ENCODE data around the gene ERC2. TPM values are rescaled to one million over a fixed set of nuclear protein-coding genes. Genes with fewer than 3 reads are reported as not detected.

ERC2 gene
- total and polyA plus RNA-seq, 2 of the 8 experiments (the other 6 are each of a cell fraction or from before 2014, with no cell fraction given) = 16.4 to 22.8 TPM

- Histone ChIP-seq H3K9me3 (ENCODE audit: insufficient read depth in 2 of 2, low read depth in 1 of 2, low read length in 1 of 2) (no peaks in the 10 kb centered on the region), H2AFZ (ENCODE audit: low read length) (no peak overlapping the region), H3K9ac (replicated peaks in 1 of 4; ENCODE audit: extremely low read depth in 1 of 4, low read depth in 3 of 4, low read length in 3 of 4) (no peak overlapping the region), H2BK5ac (ENCODE audit: low read depth, low read length) (no peak overlapping the region), H3K23ac (ENCODE audit: insufficient read length) (no peak overlapping the region), H3K27ac (ENCODE audit: low read depth, low read length) (no peak overlapping the region), H3K56ac (replicated peaks; ENCODE audit: insufficient read length, low read depth, low read length) (no peak overlapping the region), H3K18ac (ENCODE audit: extremely low read depth, low read length) (no peak overlapping the region), H4K20me1 (replicated peaks in 1 of 2; ENCODE audit: control insufficient read depth in 1 of 2, insufficient read depth in 2 of 2, low read length in 2 of 2) (no peaks in the 10 kb centered on the region), H2AK5ac (ENCODE audit: low read depth, low read length) (no peak overlapping the region), H3K27me3 (replicated peaks in 1 of 4; ENCODE audit: control insufficient read depth in 3 of 4, extremely low read depth in 1 of 4, insufficient read depth in 3 of 4, low read length in 3 of 4) (no peaks in the 10 kb centered on the region), H3K4me2 (ENCODE audit: insufficient read depth in 1 of 2, low read depth in 2 of 2, low read length in 2 of 2) (no peak overlapping the region), H2BK15ac (ENCODE audit: low read length) (no peak overlapping the region), H3K14ac (ENCODE audit: insufficient read length) (no peak overlapping the region), H2BK120ac (replicated peaks; ENCODE audit: low read depth, low read length) (no peak overlapping the region), H3K4ac (replicated peaks; ENCODE audit: insufficient read length, low read depth, low read length) (no peak overlapping the region), H3K36me3 (ENCODE audit: control insufficient read depth in 2 of 4, insufficient read depth in 4 of 4, low read length in 3 of 4) (no peaks in the 10 kb centered on the region), H2BK12ac (ENCODE audit: low read depth, low read length) (no peak overlapping the region), H4K8ac (ENCODE audit: extremely low read depth, insufficient read depth, low read length) (no peak overlapping the region), H3K4me3 (ENCODE audit: extremely low read depth in 1 of 4, insufficient read depth in 2 of 4, low read depth in 3 of 4, low read length in 4 of 4) (0 out of 8 replicates have a peak overlapping the region, but pooled peaks of 1 of the 4 experiments have one; percentile 9), H3K23me2 (ENCODE audit: low read depth, low read length) (no peaks in the 10 kb centered on the region), H2BK20ac (ENCODE audit: low read length) (no peak overlapping the region), H3K79me1 (ENCODE audit: low read depth, low read length) (no peaks in the 10 kb centered on the region), H4K91ac (replicated peaks; ENCODE audit: insufficient read length, low read length) (no peak overlapping the region), H4K5ac (ENCODE audit: insufficient read length, low read depth, low read length) (no peak overlapping the region), H3K79me2 (ENCODE audit: control insufficient read depth in 1 of 2, insufficient read depth in 2 of 2, low read length in 2 of 2) (no peaks in the 10 kb centered on the region), H3K4me1 (replicated peaks in 1 of 4; ENCODE audit: control insufficient read depth in 3 of 4, insufficient read depth in 4 of 4, low read length in 3 of 4) (peaks cover 7 to 30% (median 24%) of the 10 kb centered on the region in 4 experiments)
- ChIA-PET POLR2A (ENCODE audit: partially characterized antibody) (no interaction called here), CTCF (ENCODE audit: partially characterized antibody) (no interaction called here)
- no peak for FAIRE-seq
- no peak for DNase-seq (ENCODE audit: low read depth in 1 of 2, low spot score in 2 of 2)
- TF ChIP-seq PHF8 (conservative IDR thresholded peaks at IDR 0.05; ENCODE audit: low read depth, low read length) (no peak), TAF7 (optimal IDR thresholded peaks at IDR 0.05; ENCODE audit: borderline replicate concordance, low read depth, low read length) (no peak), CTCF (IDR thresholded peaks at IDR 0.05; ENCODE audit: control extremely low read depth in 1 of 3, insufficient read depth in 1 of 3, low read depth in 1 of 3, low read length in 3 of 3) (no peak), ASH2L (IDR thresholded peaks at IDR 0.05; ENCODE audit: low read length) (no peak), RAD21 (IDR thresholded peaks at IDR 0.05 in 1 of 2, conservative IDR thresholded peaks at IDR 0.05 in 1 of 2; ENCODE audit: low read depth in 2 of 2, low read length in 2 of 2) (no peak), RNF2 (IDR thresholded peaks at IDR 0.05; ENCODE audit: borderline replicate concordance, low read depth, low read length, missing control alignments, poor library complexity, severe bottlenecking) (no peak), CHD2 (IDR thresholded peaks at IDR 0.05; ENCODE audit: low read length) (no peak), BCL11A (IDR thresholded peaks at IDR 0.05; ENCODE audit: low read depth in 2 of 2, low read length in 2 of 2) (no peak), RBBP5 (IDR thresholded peaks at IDR 0.05; ENCODE audit: borderline replicate concordance, low read depth, low read length) (no peak), EZH2 (IDR thresholded peaks at IDR 0.05; ENCODE audit: low read depth, low read length, severe bottlenecking) (no peak), JUN (IDR thresholded peaks at IDR 0.05; ENCODE audit: low read depth, low read length) (no peak), YY1 (IDR thresholded peaks at IDR 0.05; ENCODE audit: low read depth, low read length) (no peak)
Measured at GRCh38 chr3:56055951-56056350, 412.3 kb downstream of the ERC2 start.

Data from H1 (cell line).